GM21825 (cell line): Measurements from ENCODE around the gene RIMS3.

Experiments used
- ATAC-seq: cut with Tn5 transposase; IDR thresholded peaks from one replicate; pipeline ENCODE4 v1.9.1; 2021; ENCODE audit warnings: mild to moderate bottlenecking, moderate library complexity; ENCODE audit not compliant: unreplicated experiment

The RIMS3 gene

GRCh38 chr1:40691538-40692428 lies 26.3 kb upstream of the RIMS3 start, which contains the start of gene NFYC:
NFYC (plus strand) TSS chr1:40691704; CDS start chr1:40738844, 47,140 bp downstream.
- ATAC-seq, result peak; percentile 68

- no peak for ATAC-seq
Observed at GRCh38 chr1:40690771-40691537, 25.5 kb upstream of the RIMS3 start.

- ATAC-seq, result no peak
Observed at GRCh38 chr1:40689737-40690136, 24.3 kb upstream of the RIMS3 start.

- no peak for ATAC-seq
Observed at GRCh38 chr1:40687661-40688060, 22.2 kb upstream of the RIMS3 start.

GRCh38 chr1:40687059-40687458 lies 21.6 kb upstream of the RIMS3 start:
- ATAC-seq, result no peak

GRCh38 chr1:40684669-40685068 lies 19.2 kb upstream of the RIMS3 start:
- no peak for ATAC-seq

- no peak for ATAC-seq
Observed at GRCh38 chr1:40679165-40679953, 13.9 kb upstream of the RIMS3 start.

- ATAC-seq, result no peak
Observed at GRCh38 chr1:40676501-40676900, 11.0 kb upstream of the RIMS3 start.

GRCh38 chr1:40673452-40673851 lies 8.0 kb upstream of the RIMS3 start:
- ATAC-seq, result no peak

- ATAC-seq, result peak; percentile 52
Observed at GRCh38 chr1:40668769-40669525, 3.5 kb upstream of the RIMS3 start.

GRCh38 chr1:40664791-40665190 lies 691 bp downstream of the RIMS3 start:
- no peak for ATAC-seq

- no peak for ATAC-seq
Observed at GRCh38 chr1:40664167-40664537, 1.3 kb downstream of the RIMS3 start.

GRCh38 chr1:40663324-40664166 lies 1.9 kb downstream of the RIMS3 start:
- ATAC-seq, result no peak

GRCh38 chr1:40662864-40663263 lies 2.6 kb downstream of the RIMS3 start:
- ATAC-seq, result no peak

GRCh38 chr1:40662151-40662550 lies 3.3 kb downstream of the RIMS3 start:
- ATAC-seq, result no peak

GRCh38 chr1:40661678-40662077 lies 3.8 kb downstream of the RIMS3 start:
- ATAC-seq, result no peak

- ATAC-seq, result no peak
Observed at GRCh38 chr1:40659649-40659947, 5.9 kb downstream of the RIMS3 start.

GRCh38 chr1:40658751-40659648 lies 6.5 kb downstream of the RIMS3 start:
- ATAC-seq, result no peak

- ATAC-seq, result no peak
Observed at GRCh38 chr1:40657046-40657445, 8.4 kb downstream of the RIMS3 start.
